Esophagus muscularis mucosa (tissue), 4 donors: ENCODE measurements around the gene GDF11. TPM values are rescaled to one million over a fixed set of nuclear protein-coding genes. Genes with fewer than 3 reads are reported as not detected.
A peak's percentile ranks its signal among the peaks of the same experiment; 100 is the strongest.

ENCODE experiments used
- DNase-seq: peaks from one replicate; pipeline ENCODE4 v3.0.0-alpha.2; 2017; ENCODE audit errors: extremely low spot score
- H3K27ac ChIP-seq, 4 donors: fragments of 200-600 bp; sonication (generic); replicated peaks in 1 of 4; 1 replicate in 3 of 4; 2 replicates in 1 of 4; pipeline ENCODE4 v1.5.1; 2016 to 2019; ENCODE audit warnings: mild to moderate bottlenecking in 1 of 4
- H3K27me3 ChIP-seq, 4 donors: fragments of 200-600 bp; sonication (generic); one replicate each; pipeline versions ENCODE4 v1.5.1 to v1.6.0; 2016 to 2019
- H3K36me3 ChIP-seq, 4 donors: fragments of 200-600 bp; sonication (generic); one replicate each; pipeline ENCODE4 v1.5.1; 2016 to 2019
- H3K4me1 ChIP-seq, 4 donors: fragments of 200-600 bp; sonication (generic); one replicate each; pipeline ENCODE4 v1.5.1; 2016 to 2019
- H3K4me3 ChIP-seq, 4 donors: fragments of 200-600 bp; sonication (generic); 1 replicate in 2 of 4; 2 replicates in 2 of 4; pipeline ENCODE4 v1.5.1; 2016 to 2019; ENCODE audit warnings: mild to moderate bottlenecking in 4 of 4, moderate library complexity in 1 of 4
- H3K9me3 ChIP-seq, 4 donors: fragments of 200-600 bp; sonication (generic); 1 replicate in 3 of 4; 2 replicates in 1 of 4; pipeline ENCODE4 v1.5.1; 2016 to 2019
- EP300 ChIP-seq: sonication (generic); formaldehyde crosslinking; IDR thresholded peaks from one replicate; pipeline ENCODE4 v1.6.1; 2017; ENCODE audit warnings: antibody characterized with exemption
- POLR2A ChIP-seq: fragments of 450-650 bp; IDR thresholded peaks from one replicate; pipeline ENCODE4 v1.6.1; 2017; ENCODE audit warnings: antibody characterized with exemption, moderate library complexity, mild to moderate bottlenecking, low read depth
- POLR2AphosphoS5 ChIP-seq, 2 donors: sonication (generic); formaldehyde crosslinking; IDR thresholded peaks; one replicate each; pipeline ENCODE4 v1.6.1; 2017; ENCODE audit warnings: antibody characterized with exemption in 2 of 2
- WGBS: methylation state at CpG from one replicate; pipeline ENCODE4 v1.1.5; 2018; 5-methylcytosine and 5-hydroxymethylcytosine counted together
- intact Hi-C: fragments of 100-400 bp; cut with DNase I; formaldehyde crosslinking; loops from one replicate; pipeline ENCODE4 v1.15.1; 2023
- total RNA-seq, 4 donors: library from RNA; depleted of rRNA; stranded (reverse); fragments of >200 nt; gene quantifications; one replicate each; pipeline versions ENCODE4 v1.1.0 to v1.2.1, GENCODE V29; 2016
- TF ChIP-seq, protein P1 (sequence below), 3 experiments: fragments of 200-600 bp in 2 of 3; fragments of 450-650 bp in 1 of 3; sonication (generic) in 2 of 3; IDR thresholded peaks; one replicate each; pipeline ENCODE4 v1.5.1; 2017 to 2019; ENCODE audit warnings: antibody characterized with exemption in 3 of 3, mild to moderate bottlenecking in 2 of 3, moderate library complexity in 1 of 3

The GDF11 gene
- total RNA-seq, 4 donors from 2014 or later: 1.7 to 9.0 (median 4.9) TPM

DNA sequence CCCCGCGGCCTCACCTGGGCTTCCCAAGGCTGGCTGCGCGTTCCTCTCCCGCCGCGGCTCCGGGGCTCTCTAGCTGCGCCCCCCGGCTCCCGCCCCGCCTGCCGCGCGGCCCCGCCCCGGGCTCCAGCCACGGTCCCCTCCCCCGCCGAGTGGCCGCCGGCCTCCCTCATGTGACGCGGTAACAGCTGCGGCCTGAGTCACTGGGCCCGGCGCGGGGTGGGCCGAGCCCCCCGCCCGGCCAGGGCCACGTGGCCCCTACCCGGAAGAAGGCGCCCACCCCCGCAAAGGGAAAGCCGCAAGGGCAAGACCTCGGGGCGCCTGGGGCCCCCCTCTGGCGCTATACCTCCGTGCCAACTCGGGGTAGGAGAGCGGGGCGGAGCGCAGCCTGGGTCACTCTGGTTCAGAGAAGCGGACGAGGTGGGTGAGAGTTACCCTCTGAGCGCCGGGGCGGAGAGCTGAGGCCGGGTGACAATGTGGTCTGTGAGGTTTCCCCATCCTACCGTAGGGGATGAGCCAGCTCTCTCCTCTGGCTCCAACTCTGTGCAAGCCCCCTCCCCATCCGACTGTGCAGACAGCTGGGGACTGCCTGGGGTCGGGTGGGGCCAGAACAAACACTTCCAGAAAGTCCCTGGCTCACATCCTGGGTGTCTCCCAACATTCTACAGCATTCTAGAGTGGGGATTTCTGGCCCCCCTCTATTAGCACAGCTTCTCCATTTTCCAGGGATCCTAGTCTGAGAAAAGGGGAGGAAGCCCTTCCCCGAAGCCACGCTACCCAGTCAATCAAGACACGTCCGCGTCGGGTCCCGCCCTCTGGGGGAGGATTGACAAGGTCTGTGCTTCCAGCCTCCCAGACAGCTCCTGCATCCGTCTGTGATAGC is 13.7 kb upstream of the GDF11 start, which contains the start of gene CD63:
TSS of gene CD63 (minus strand) at position 71 of the 880 bp plus-strand sequence. CDS start 668 bp downstream, outside the sequence.
- Histone ChIP-seq H3K4me1 (peaks cover 44 to 69% (median 62%) of the 10 kb centered on the region in 4 donors), H3K27me3 (no peaks in the 10 kb centered on the region)

DNA sequence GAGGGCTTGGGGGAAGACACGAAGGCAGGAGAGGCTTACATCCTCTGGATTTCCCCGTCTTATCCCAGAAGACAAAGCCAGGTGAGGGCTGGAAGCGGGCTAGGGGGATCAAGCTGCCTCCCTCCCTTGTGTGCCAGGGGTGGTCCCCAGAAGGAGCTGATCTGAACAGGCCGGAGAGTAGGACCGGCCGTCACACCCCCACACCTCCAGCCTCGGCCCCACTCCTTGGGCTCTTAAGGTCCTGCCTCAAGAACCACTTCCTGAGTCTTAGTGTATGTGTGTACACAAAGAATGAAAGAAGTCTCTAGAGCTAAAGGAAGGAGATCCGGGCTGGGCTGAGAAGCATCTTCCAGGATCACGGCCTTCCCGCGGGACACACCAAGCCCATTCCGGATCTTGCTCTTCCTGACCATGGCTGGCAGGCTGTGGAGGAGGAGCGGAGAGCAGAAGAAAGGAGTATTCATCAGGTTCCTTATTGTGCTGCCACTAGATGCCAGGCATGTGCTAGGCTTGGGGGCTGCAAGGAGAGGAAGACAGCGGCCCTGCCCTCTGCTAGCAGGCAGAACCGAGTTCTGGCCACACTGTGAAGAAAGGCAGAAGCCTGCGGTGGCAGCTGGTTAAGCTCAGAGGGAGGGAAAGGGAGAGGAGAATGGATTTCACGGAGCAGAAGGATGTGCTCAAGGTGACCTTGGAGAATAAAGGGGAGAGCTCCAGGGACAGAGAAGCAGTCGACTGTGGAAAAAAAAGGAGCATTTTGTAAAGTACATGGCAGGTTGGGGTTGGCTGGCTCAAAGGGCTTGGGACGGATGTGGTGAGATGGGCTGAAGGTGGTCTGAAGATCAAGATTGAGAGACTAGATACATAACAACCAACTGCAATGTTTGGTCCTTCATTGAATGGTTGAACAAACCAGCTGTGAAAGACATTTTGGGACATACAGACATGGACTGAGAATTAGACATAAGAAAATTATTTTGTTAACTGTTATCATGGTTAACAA is 12.8 kb upstream of the GDF11 start:
- WGBS: 1% methylated on average over 18 of the region's 19 CpGs
- no peak for DNase-seq
- H3K4me3 ChIP-seq: peak overlapping the region; percentile 73 to 98 (median 81)
- TF ChIP-seq POLR2AphosphoS5 (IDR thresholded peaks at IDR 0.05) (peak in 1 of 2 donors; percentile 24), POLR2A (no peak)
- TF ChIP-seq, protein P1, sequence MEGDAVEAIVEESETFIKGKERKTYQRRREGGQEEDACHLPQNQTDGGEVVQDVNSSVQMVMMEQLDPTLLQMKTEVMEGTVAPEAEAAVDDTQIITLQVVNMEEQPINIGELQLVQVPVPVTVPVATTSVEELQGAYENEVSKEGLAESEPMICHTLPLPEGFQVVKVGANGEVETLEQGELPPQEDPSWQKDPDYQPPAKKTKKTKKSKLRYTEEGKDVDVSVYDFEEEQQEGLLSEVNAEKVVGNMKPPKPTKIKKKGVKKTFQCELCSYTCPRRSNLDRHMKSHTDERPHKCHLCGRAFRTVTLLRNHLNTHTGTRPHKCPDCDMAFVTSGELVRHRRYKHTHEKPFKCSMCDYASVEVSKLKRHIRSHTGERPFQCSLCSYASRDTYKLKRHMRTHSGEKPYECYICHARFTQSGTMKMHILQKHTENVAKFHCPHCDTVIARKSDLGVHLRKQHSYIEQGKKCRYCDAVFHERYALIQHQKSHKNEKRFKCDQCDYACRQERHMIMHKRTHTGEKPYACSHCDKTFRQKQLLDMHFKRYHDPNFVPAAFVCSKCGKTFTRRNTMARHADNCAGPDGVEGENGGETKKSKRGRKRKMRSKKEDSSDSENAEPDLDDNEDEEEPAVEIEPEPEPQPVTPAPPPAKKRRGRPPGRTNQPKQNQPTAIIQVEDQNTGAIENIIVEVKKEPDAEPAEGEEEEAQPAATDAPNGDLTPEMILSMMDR (IDR thresholded peaks at IDR 0.05): peak in 1 of 3 experiments; percentile 8
- H3K27me3 ChIP-seq: no peaks in the 10 kb centered on the region
- peaks cover 35 to 59% (median 53%) of the 10 kb centered on the region in 4 donors for H3K4me1 ChIP-seq
- intact Hi-C loops: no loop called here
- no peaks in the 10 kb centered on the region for H3K9me3 ChIP-seq
- H3K36me3 ChIP-seq: peaks cover 12 to 24% (median 20%) of the 10 kb centered on the region in 4 donors
- peak overlapping the region; percentile 89 to 100 (median 98) for H3K27ac ChIP-seq

More for the DNA sequence above, 13.7 kb upstream of the GDF11 start, which contains the start of gene CD63:
- DNase-seq: peak; percentile 98
- peaks cover 17 to 33% (median 30%) of the 10 kb centered on the region in 4 donors for H3K36me3 ChIP-seq
- H3K4me3 ChIP-seq: peak within 1 kb of the TSS; percentile 73 to 98 (median 81)
- 0% methylated on average over 21 of the region's 61 CpGs for WGBS
- TF ChIP-seq POLR2AphosphoS5 (IDR thresholded peaks at IDR 0.05) (peak; percentile 89 to 94), POLR2A (peak; percentile 87), EP300 (peak; percentile 38)
- TF ChIP-seq, protein P1 (IDR thresholded peaks at IDR 0.05): peak in 1 of 3 experiments; percentile 9
- no peaks in the 10 kb centered on the region for H3K9me3 ChIP-seq
- H3K27ac ChIP-seq: peak within 1 kb of the TSS; percentile 89 to 100 (median 98)
- intact Hi-C loops: no loop called here

DNA sequence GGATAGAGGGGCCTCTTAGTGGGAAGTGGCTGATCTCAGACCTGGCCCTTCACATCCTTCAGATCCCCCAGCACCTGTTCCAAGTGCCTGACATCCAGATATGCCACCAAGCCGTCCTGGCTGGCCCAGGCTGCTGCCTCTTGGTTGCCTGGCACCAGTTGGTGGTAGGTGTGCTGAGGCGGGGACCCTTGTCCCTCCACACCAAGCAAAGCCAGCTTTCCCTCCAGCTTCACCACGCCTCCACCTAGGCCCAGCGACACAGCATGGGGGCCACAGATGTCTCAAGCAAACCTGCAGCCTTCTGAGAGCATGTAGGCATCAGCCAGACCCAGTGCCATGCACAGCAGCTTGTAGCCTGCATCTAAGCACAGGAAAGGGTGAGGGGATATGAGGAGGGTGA is 10.6 kb upstream of the GDF11 start:
- no peak overlapping the region for H3K4me3 ChIP-seq
- H3K27me3 ChIP-seq: no peaks in the 10 kb centered on the region
- intact Hi-C loops: no loop called here
- H3K4me1 ChIP-seq: peaks cover 20 to 43% (median 37%) of the 10 kb centered on the region in 4 donors
- TF ChIP-seq EP300 (no peak), POLR2AphosphoS5 (IDR thresholded peaks at IDR 0.05) (no peak), POLR2A (no peak)
- TF ChIP-seq, protein P1 (IDR thresholded peaks at IDR 0.05): no peak
- H3K9me3 ChIP-seq: no peaks in the 10 kb centered on the region
- peaks cover 0 to 2% (median under 1%) of the 10 kb centered on the region in 4 donors for H3K36me3 ChIP-seq
- WGBS: 100% methylated on average over 2 of the region's 4 CpGs
- no peak for DNase-seq
- peak overlapping the region in 2 of 4 donors; percentile 20 to 99 for H3K27ac ChIP-seq

DNA sequence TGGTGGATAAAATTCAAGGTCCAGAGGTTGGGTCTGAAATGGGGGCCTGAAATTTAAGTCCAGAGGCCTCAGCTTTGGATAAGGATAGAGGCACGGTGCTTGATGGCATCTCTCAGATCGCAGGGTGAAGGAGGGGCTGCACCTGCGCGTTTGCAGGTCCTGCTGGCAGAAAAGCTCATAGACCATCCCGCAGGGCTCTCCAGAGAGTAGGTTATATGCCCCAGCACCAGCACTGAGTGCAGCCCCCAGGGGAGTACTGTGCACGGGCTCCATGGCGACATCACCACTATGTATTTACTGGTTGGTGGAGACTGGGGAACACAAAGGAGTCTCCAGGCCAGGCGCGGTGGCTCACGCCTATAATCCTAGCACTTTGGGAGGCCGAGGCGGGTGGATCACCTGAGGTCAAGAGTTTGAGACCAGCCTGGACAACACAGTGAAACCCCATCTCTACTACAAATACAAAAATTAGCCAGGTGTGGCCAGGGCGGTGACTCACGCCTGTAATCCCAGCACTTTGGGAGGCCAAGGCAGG is 9.8 kb upstream of the GDF11 start:
- TF ChIP-seq POLR2AphosphoS5 (IDR thresholded peaks at IDR 0.05) (no peak), EP300 (no peak), POLR2A (no peak)
- TF ChIP-seq, protein P1 (IDR thresholded peaks at IDR 0.05): no peak
- H3K4me3 ChIP-seq: no peak overlapping the region
- no peaks in the 10 kb centered on the region for H3K36me3 ChIP-seq
- 88% methylated on average over 14 of the region's 14 CpGs for WGBS
- no peaks in the 10 kb centered on the region for H3K9me3 ChIP-seq
- no peaks in the 10 kb centered on the region for H3K27me3 ChIP-seq
- DNase-seq: no peak
- peak overlapping the region in 1 of 4 donors; percentile 8 for H3K27ac ChIP-seq
- peaks cover 23 to 43% (median 40%) of the 10 kb centered on the region in 4 donors for H3K4me1 ChIP-seq
- intact Hi-C loops: no loop called here
